ENCODE results near the gene ACSM5. TPM values are rescaled to one million over a fixed set of nuclear protein-coding genes. Genes with fewer than 3 reads are reported as not detected.

The ACSM5 gene
- total RNA-seq, 1 experiment from 2014 or later, result 0.54 TPM

GRCh38 chr16:20364051-20364450 lies 45.3 kb upstream of the ACSM5 start:
- CTCF ChIA-PET, result interaction anchor here (0.6 to 3.9 kb wide), 3 partner anchors 20 to 780 kb away, joined by 3 to 19 read pairs (median 4); no protein-coding TSS in a partner anchor
- Mint-ChIP-seq H3K27me3 (ENCODE audit: insufficient read depth, unreplicated experiment) (peaks cover 56% of the 10 kb centered on the region), H3K36me3 (ENCODE audit: insufficient read depth, unreplicated experiment) (peaks cover 4% of the 10 kb centered on the region), H3K4me1 (ENCODE audit: insufficient read depth, unreplicated experiment) (no peaks in the 10 kb centered on the region), H3K4me3 (ENCODE audit: unreplicated experiment) (no peak overlapping the region), H3K9me3 (ENCODE audit: unreplicated experiment) (no peaks in the 10 kb centered on the region), H3K27ac (ENCODE audit: low read depth, unreplicated experiment) (no peak overlapping the region)
- no peak for DNase-seq (ENCODE audit: unreplicated experiment)
- TF ChIP-seq CTCF (IDR thresholded peaks at IDR 0.05; ENCODE audit: unreplicated experiment), result no peak
- no TSS peak for BruUV-seq (replicated peaks)
- intact Hi-C loops (cut with micrococcal nuclease), result no loop called here
- POLR2A ChIA-PET, result no interaction called here

GRCh38 chr16:20369452-20370054 lies 39.8 kb upstream of the ACSM5 start:
- intact Hi-C loops (cut with micrococcal nuclease), result no loop called here
- no peaks in the 10 kb centered on the region for H3K4me1 Mint-ChIP-seq (ENCODE audit: insufficient read depth, unreplicated experiment)
- H3K9me3 Mint-ChIP-seq (ENCODE audit: unreplicated experiment), result no peaks in the 10 kb centered on the region
- H3K27ac Mint-ChIP-seq (ENCODE audit: low read depth, unreplicated experiment), result no peak overlapping the region
- no peak overlapping the region for H3K4me3 Mint-ChIP-seq (ENCODE audit: unreplicated experiment)
- ChIA-PET CTCF (interaction anchor here (2.8 kb wide), 1 partner anchor 462 kb away, joined by 15 read pairs; no protein-coding TSS in a partner anchor), POLR2A (interaction anchor here (0.8 kb wide), 1 partner anchor 40 kb away, joined by 3 read pairs; the partner anchor contains the start of gene ACSM5)
- peaks cover 34% of the 10 kb centered on the region for H3K27me3 Mint-ChIP-seq (ENCODE audit: insufficient read depth, unreplicated experiment)
- H3K36me3 Mint-ChIP-seq (ENCODE audit: insufficient read depth, unreplicated experiment), result peaks cover 4% of the 10 kb centered on the region
- no TSS peak for BruUV-seq (replicated peaks)
- DNase-seq (ENCODE audit: unreplicated experiment), result no peak
- no peak for TF ChIP-seq CTCF (IDR thresholded peaks at IDR 0.05; ENCODE audit: unreplicated experiment)

GRCh38 chr16:20372701-20373100 lies 36.6 kb upstream of the ACSM5 start:
- ChIA-PET CTCF (interaction anchor here (0.6 to 18.4 kb wide), 5 partner anchors 12 to 467 kb away, joined by 3 to 537 read pairs (median 4); no protein-coding TSS in a partner anchor), POLR2A (no interaction called here)
- no peak overlapping the region for H3K4me3 Mint-ChIP-seq (ENCODE audit: unreplicated experiment)
- no peaks in the 10 kb centered on the region for H3K4me1 Mint-ChIP-seq (ENCODE audit: insufficient read depth, unreplicated experiment)
- peaks cover 4% of the 10 kb centered on the region for H3K36me3 Mint-ChIP-seq (ENCODE audit: insufficient read depth, unreplicated experiment)
- no TSS peak for BruUV-seq (replicated peaks)
- H3K9me3 Mint-ChIP-seq (ENCODE audit: unreplicated experiment), result no peaks in the 10 kb centered on the region
- no peak overlapping the region for H3K27ac Mint-ChIP-seq (ENCODE audit: low read depth, unreplicated experiment)
- peaks cover 42% of the 10 kb centered on the region for H3K27me3 Mint-ChIP-seq (ENCODE audit: insufficient read depth, unreplicated experiment)
- DNase-seq (ENCODE audit: unreplicated experiment), result no peak
- TF ChIP-seq CTCF (IDR thresholded peaks at IDR 0.05; ENCODE audit: unreplicated experiment), result no peak
- intact Hi-C loops (cut with micrococcal nuclease), result no loop called here

GRCh38 chr16:20377181-20377580 lies 32.2 kb upstream of the ACSM5 start:
- ChIA-PET CTCF (interaction anchor here (0.6 to 18.4 kb wide), 4 partner anchors 8 to 703 kb away, joined by 3 to 537 read pairs (median 34); no protein-coding TSS in a partner anchor), POLR2A (no interaction called here)
- BruUV-seq (replicated peaks), result no TSS peak
- no peak overlapping the region for H3K4me3 Mint-ChIP-seq (ENCODE audit: unreplicated experiment)
- TF ChIP-seq CTCF (IDR thresholded peaks at IDR 0.05; ENCODE audit: unreplicated experiment), result no peak
- no peaks in the 10 kb centered on the region for H3K4me1 Mint-ChIP-seq (ENCODE audit: insufficient read depth, unreplicated experiment)
- H3K27me3 Mint-ChIP-seq (ENCODE audit: insufficient read depth, unreplicated experiment), result peaks cover 59% of the 10 kb centered on the region
- H3K36me3 Mint-ChIP-seq (ENCODE audit: insufficient read depth, unreplicated experiment), result no peaks in the 10 kb centered on the region
- intact Hi-C loops (cut with micrococcal nuclease), result no loop called here
- DNase-seq (ENCODE audit: unreplicated experiment), result no peak
- no peak overlapping the region for H3K27ac Mint-ChIP-seq (ENCODE audit: low read depth, unreplicated experiment)
- H3K9me3 Mint-ChIP-seq (ENCODE audit: unreplicated experiment), result no peaks in the 10 kb centered on the region

All from MCF 10A (cell line).